ENCODE results near the gene KATNIP.

DNA sequence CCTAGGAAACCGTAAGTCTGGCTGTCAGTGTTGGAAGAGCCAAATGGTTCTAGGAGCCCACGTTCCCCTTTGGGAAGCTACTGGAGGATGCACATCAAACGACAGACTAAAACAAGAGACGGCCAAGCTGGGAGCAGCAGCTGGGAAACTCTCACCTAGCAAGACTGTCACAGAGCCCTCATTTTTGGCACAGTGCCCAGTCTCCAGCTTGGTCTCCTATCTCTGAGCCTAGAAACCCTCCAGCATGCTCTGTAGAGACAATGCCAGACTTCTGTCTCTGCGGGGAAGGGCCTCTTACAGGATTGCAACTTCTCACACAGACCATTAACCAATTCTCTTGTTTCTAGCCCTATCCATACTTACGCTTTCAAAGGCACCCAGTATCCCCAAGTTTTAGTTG lies 23.8 kb upstream of the KATNIP start:
- TF ChIP-seq CTCF (IDR thresholded peaks at IDR 0.05), result no peak
- no peak for TF ChIP-seq POLR2A (IDR thresholded peaks at IDR 0.05)

Measured in Peyer's patch (tissue), 4 donors.